Naive thymus-derived CD8-positive, alpha-beta T cell (primary cell): ENCODE measurements around the gene CAMKK1. TPM values are rescaled to one million over a fixed set of nuclear protein-coding genes. Genes with fewer than 3 reads are reported as not detected.
"Not testable (repeated sequence)": the region's sequence is repeated elsewhere in the genome, so short reads cannot be mapped to it uniquely, and the experiment has no call there.

Experiments used
- ATAC-seq, 2 donors: fragments of 150-1000 bp; cut with Tn5 transposase in 1 of 2; sonication (Bioruptor Pico), chemical (Tn5 transposase) in 1 of 2; 1 replicate in 1 of 2; 2 replicates in 1 of 2; pipeline ENCODE4 v1.10.0; 2021; ENCODE audit warnings: mild to moderate bottlenecking in 2 of 2, moderate library complexity in 2 of 2
- POLR2A ChIA-PET: fragments of 350-600 bp; sonication (Branson Sonifier 250); formaldehyde crosslinking; loops from one replicate; lab custom pipeline; 2021; ENCODE audit warnings: antibody characterized with exemption; lab: Charles Lee
- DNase-seq, 10 donors: peaks; one replicate each; pipeline versions ENCODE4 v3.0.0 to v3.0.0-alpha.2; 2020 to 2022
- H3K27ac Mint-ChIP-seq, 10 donors: one replicate each; pipeline ENCODE4 v1.8.0; 2020 to 2022; ENCODE audit warnings: mild to moderate bottlenecking in 10 of 10, mixed read lengths in 10 of 10, moderate library complexity in 4 of 10, inconsistent platforms in 1 of 10
- H3K27me3 Mint-ChIP-seq, 5 donors: one replicate each; pipeline ENCODE4 v1.8.0; 2021 to 2022; ENCODE audit warnings: mixed read lengths in 5 of 5
- H3K36me3 Mint-ChIP-seq, 3 donors: one replicate each; pipeline ENCODE4 v1.8.0; 2020 to 2022; ENCODE audit warnings: mixed read lengths in 3 of 3, mild to moderate bottlenecking in 2 of 3, inconsistent platforms in 1 of 3
- H3K4me1 Mint-ChIP-seq, 4 donors: one replicate each; pipeline ENCODE4 v1.8.0; 2021 to 2022; ENCODE audit warnings: mixed read lengths in 4 of 4
- H3K4me3 Mint-ChIP-seq, 10 donors: one replicate each; pipeline ENCODE4 v1.8.0; 2020 to 2022; ENCODE audit warnings: mild to moderate bottlenecking in 10 of 10, mixed read lengths in 10 of 10, moderate library complexity in 6 of 10, inconsistent platforms in 1 of 10
- H3K9me3 Mint-ChIP-seq, 9 donors: one replicate each; pipeline ENCODE4 v1.8.0; 2020 to 2022; ENCODE audit warnings: mixed read lengths in 9 of 9, mild to moderate bottlenecking in 3 of 9, inconsistent platforms in 1 of 9, moderate library complexity in 1 of 9
- polyA plus RNA-seq, 3 donors: library from polyadenylated mRNA; unstranded; fragments of 300-500 nt; fragmentation: Illumina TruSeq; gene quantifications; one replicate each; pipeline ENCODE4 v1.2.3, GENCODE V29; 2021
- total RNA-seq, 8 experiments: library from RNA in 2 of 8; stranded (reverse) in 2 of 8; gene quantifications; one replicate each; pipeline ENCODE4 v1.2.3 and lab custom pipeline; 2021 to 2026

Gene CAMKK1
- total and polyA plus RNA-seq, 5 experiments from 2014 or later = 0.33 to 5.3 (median 1.5) TPM

DNA sequence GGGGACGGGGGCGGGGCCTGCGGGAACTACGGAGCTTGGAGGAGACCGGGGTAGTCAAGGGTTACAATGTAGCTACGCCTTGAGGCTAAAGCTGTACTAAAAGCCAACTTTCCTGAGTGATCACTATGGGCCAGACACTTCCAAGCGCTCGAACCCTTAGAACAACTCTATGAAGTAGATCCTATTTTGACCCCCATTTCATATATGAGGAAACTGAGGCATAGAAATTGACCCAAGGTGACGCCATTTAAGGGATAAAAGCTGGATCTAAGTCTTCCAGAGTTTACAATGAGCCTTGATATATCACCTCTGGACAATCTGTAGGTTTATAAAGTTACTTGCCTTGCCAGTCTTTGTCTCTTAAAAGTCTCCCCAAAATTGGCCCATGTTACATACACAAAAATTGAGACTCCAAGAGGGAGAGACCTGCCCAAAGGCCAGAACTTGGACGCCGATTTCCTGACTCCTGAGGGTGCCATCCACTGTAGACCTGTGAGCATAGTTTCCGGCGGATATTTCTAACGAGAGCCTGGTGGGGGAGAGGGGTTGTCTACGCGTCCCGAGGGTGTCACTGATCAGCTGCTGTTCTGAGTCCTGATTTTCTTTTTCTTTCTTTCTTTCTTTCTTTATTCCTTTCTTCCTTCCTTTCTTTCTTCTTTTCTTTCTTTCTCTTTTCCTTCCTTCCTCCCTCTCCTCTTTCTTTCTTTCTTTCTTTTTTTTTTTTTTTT is 46.3 kb downstream of the CAMKK1 start:
- Mint-ChIP-seq H3K4me3 (peak overlapping the region; percentile 85 to 97 (median 90)), H3K4me1 (peaks cover 10 to 36% (median 28%) of the 10 kb centered on the region in 4 donors), H3K27ac (peak overlapping the region in 8 of 10 donors; percentile 9 to 96 (median 91)), H3K27me3 (peaks cover 0 to 2% (median 1%) of the 10 kb centered on the region in 5 donors), H3K36me3 (peaks cover 0 to 26% (median 2%) of the 10 kb centered on the region in 3 donors), H3K9me3 (no peaks in the 10 kb centered on the region)
- POLR2A ChIA-PET = interaction anchor here (0.9 to 1.8 kb wide), 5 partner anchors 75 to 246 kb away, joined by 3 to 16 read pairs (median 9); no protein-coding TSS in a partner anchor
- no peak for ATAC-seq
- DNase-seq = no peak

DNA sequence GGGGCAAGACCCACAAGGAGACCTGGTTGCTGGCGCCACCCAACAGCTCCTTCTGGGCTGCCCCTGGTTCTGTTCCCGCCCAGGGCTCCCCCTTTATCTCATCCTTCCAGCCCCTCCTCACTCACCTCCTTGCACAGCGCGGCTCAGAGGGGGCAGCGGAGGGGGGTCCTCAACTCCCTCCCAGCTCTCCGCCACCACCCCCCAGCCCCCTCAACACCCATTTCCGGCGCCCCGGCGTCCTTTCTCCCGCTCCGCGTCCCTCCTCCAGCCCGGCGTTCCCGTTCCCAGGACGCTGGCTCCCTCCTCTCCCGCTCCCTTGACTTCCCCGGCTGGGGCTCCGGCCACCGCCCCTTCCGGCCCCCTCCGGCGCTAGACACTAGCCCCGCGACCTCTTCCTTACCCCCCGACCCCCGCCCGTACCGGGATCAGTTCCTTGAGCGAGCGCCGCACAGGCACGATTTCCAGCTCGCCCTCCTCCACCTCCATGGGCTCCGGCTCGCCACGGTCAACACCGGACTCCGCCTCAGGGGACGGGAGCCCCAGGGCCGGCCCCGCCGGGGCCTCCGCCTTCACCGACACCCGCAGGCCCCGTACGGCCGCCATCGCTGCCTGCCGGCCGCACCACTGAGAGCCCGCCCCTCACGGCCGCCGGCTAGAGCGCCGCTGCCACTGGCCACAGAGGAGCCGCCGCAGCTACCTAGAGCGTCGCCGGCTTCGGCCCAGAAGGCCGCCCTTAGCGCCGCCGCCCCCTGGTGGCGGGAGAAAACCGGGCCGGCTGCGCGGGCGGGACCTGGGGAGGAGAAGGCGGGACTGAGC is 47.0 kb downstream of the CAMKK1 start, which contains the start of gene NCBP3:
Gene NCBP3, minus strand, starts transcription at position 626 of the 816 bp plus-strand sequence. Its CDS starts 23 bp downstream, at position 603.
- peak; percentile 82 to 94 (median 90) for DNase-seq
- peaks cover 10 to 40% (median 30%) of the 10 kb centered on the region in 4 donors for H3K4me1 Mint-ChIP-seq
- POLR2A ChIA-PET = interaction anchor here (0.7 to 1.8 kb wide), 10 partner anchors 74 to 330 kb away, joined by 3 to 16 read pairs (median 4); partner anchors contain the start of gene CYB5D2

DNA sequence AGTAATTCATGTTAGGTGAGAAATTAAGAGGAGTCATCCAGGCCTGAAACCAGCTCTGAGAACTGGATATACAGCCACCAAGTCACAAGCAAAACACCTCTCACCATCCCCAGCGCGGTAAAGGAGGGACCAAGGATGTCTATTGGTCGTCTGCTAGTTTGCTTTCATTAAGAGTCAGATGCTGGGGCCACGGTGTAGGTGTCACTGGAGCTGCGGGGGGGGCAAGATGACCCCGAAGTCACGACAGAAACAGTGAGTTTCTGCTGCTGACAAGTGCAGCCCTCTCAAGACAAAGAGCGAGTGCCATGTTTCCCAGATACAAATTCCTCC is 47.6 kb downstream of the CAMKK1 start:
- Mint-ChIP-seq H3K27ac (peak overlapping the region; percentile 74 to 96 (median 91)), H3K4me1 (peaks cover 13 to 44% (median 34%) of the 10 kb centered on the region in 4 donors), H3K36me3 (peaks cover 0 to 40% (median 2%) of the 10 kb centered on the region in 3 donors), H3K9me3 (no peaks in the 10 kb centered on the region), H3K4me3 (peak overlapping the region; percentile 85 to 97 (median 90)), H3K27me3 (peaks cover 0 to 1% (median 0%) of the 10 kb centered on the region in 5 donors)
- DNase-seq (peak in 2 of 10 donors; percentile 16 to 27), ATAC-seq (no peak)
- POLR2A ChIA-PET = interaction anchor here (0.5 to 1.8 kb wide), 10 partner anchors 74 to 1647 kb away, joined by 3 to 16 read pairs (median 4); partner anchors contain the start of gene CYB5D2

More for the DNA sequence above, 47.0 kb downstream of the CAMKK1 start, which contains the start of gene NCBP3:
- H3K27me3 Mint-ChIP-seq = peaks cover 0 to 1% (median 0%) of the 10 kb centered on the region in 5 donors
- peak within 1 kb of the TSS; percentile 82 to 96 (median 91) for H3K27ac Mint-ChIP-seq
- peak within 1 kb of the TSS; percentile 85 to 97 (median 90) for H3K4me3 Mint-ChIP-seq
- H3K9me3 Mint-ChIP-seq = no peaks in the 10 kb centered on the region
- peaks cover 0 to 34% (median 2%) of the 10 kb centered on the region in 3 donors for H3K36me3 Mint-ChIP-seq
- ATAC-seq = peak; percentile 97

DNA sequence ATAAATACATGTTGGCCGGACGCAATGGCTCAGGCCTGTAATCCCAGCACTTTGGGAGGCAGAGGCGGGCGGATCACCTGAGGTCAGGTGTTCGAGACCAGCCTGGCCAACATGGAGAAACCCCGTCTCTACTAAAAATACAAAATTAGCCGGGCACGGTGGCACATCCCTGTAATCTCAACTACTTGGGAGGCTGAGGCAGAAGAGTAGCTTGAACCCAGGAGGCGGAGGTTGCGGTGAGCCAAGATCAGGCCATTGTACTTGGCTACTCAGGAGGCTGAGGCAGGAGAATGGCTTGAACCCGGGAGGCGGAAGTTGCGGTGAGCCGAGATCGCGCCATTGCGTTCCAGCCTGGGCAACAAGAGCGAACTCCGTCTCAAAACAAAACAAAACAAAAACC is 48.3 kb downstream of the CAMKK1 start:
- POLR2A ChIA-PET = interaction anchor here (1.0 kb wide), 1 partner anchor 89 kb away, joined by 3 read pairs; no protein-coding TSS in a partner anchor
- DNase-seq, H3K27me3 Mint-ChIP-seq, H3K9me3 Mint-ChIP-seq, ATAC-seq: not testable (repeated sequence)
- Mint-ChIP-seq H3K4me1 (peaks cover 15 to 50% (median 37%) of the 10 kb centered on the region in 4 donors), H3K27ac (peak overlapping the region in 3 of 10 donors; percentile 12 to 91 (median 83)), H3K36me3 (peaks cover 0 to 47% (median 2%) of the 10 kb centered on the region in 3 donors), H3K4me3 (peak overlapping the region; percentile 85 to 97 (median 90))

DNA sequence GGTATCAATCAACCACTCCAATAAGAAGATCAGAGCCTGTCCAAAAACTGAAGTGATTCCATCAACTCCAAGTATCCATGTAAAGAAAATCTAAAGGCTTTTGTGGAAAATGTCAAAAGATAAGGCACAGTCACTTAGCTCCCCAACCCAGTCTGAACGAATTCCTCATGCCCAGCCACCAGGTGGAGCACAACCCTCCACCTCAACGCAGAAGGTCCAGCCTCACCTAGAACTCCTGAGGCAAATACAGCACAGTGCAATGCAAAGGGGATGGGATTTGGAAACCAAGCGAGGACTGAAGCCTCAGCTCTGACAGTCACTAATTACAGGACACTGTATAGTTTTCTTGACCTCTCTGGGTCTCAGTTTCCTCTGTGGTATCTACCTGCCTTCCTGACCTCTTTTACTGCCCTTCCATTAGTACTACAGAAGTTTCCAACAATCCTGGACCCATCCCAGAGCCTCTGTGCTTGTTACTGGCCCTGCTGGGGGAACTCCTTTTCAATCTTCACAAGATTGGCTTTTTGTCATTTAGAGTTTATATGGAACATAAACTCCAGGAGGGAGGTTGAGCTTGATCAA is 48.8 kb downstream of the CAMKK1 start:
- peak in 7 of 10 donors; percentile 11 to 43 (median 25) for DNase-seq
- peaks cover 15 to 54% (median 38%) of the 10 kb centered on the region in 4 donors for H3K4me1 Mint-ChIP-seq
- peaks cover 0 to 52% (median 2%) of the 10 kb centered on the region in 3 donors for H3K36me3 Mint-ChIP-seq
- POLR2A ChIA-PET = interaction anchor here (0.5 to 1.1 kb wide), 3 partner anchors 20 to 88 kb away, joined by 3 to 5 read pairs (median 3); no protein-coding TSS in a partner anchor
- peak overlapping the region; percentile 22 to 97 (median 90) for H3K4me3 Mint-ChIP-seq
- peak overlapping the region in 7 of 10 donors; percentile 1 to 83 (median 59) for H3K27ac Mint-ChIP-seq
- no peak for ATAC-seq
- no peaks in the 10 kb centered on the region for H3K9me3 Mint-ChIP-seq
- H3K27me3 Mint-ChIP-seq = no peaks in the 10 kb centered on the region

DNA sequence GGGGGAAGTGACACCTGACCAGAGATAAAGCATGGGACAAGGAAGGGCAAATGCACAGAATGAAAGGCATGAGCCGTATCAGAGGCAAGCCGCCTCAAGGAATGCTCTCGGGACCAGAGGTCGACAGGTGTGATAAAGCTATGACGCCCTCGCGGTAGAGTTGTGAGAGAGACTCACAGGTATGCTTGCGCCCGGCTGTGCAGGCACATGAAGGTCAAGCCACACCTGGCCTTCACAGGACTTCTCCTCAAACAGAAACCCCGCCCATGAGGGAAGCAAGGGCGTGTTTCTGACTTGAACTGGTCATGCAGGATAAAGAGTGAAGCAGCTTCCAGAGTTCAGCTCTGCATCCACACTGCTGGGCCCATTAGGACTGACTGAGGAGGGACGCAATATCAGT is 54.6 kb downstream of the CAMKK1 start:
- no peaks in the 10 kb centered on the region for H3K9me3 Mint-ChIP-seq
- peaks cover 11 to 49% (median 25%) of the 10 kb centered on the region in 4 donors for H3K4me1 Mint-ChIP-seq
- H3K27me3 Mint-ChIP-seq = no peaks in the 10 kb centered on the region
- ATAC-seq (no peak), DNase-seq (no peak)
- H3K27ac Mint-ChIP-seq = peak overlapping the region in 1 of 10 donors; percentile 66
- H3K36me3 Mint-ChIP-seq = peaks cover 0 to 96% (median 5%) of the 10 kb centered on the region in 3 donors
- POLR2A ChIA-PET = interaction anchor here (0.7 kb wide), 2 partner anchors 24 to 67 kb away, joined by 3 read pairs; no protein-coding TSS in a partner anchor
- H3K4me3 Mint-ChIP-seq = peak overlapping the region in 1 of 10 donors; percentile 38

DNA sequence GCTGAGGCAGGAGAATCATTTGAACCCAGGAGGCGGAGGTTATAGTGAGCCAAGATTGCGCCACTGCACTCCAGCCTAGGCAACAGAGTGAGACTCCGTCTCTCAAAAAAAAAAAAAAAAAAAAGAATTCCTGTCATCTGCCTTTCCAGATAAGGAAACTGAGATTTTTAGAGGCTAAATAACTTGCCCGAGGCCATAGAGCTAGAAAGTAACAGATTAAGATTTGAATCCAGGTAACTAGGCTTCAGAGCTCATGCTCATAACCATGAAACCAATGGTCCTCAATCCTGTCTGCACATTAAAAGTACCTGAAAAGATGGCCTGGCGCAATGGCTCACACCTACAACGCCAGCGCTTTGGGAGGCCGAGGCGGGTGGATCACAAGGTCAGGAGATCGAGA is 56.3 kb downstream of the CAMKK1 start:
- Mint-ChIP-seq H3K4me1 (peaks cover 11 to 41% (median 25%) of the 10 kb centered on the region in 4 donors), H3K9me3 (no peaks in the 10 kb centered on the region), H3K4me3 (no peak overlapping the region), H3K27ac (no peak overlapping the region), H3K36me3 (peaks cover 0 to 87% (median 3%) of the 10 kb centered on the region in 3 donors), H3K27me3 (no peaks in the 10 kb centered on the region)
- POLR2A ChIA-PET = interaction anchor here (0.6 kb wide), 1 partner anchor 80 kb away, joined by 3 read pairs; no protein-coding TSS in a partner anchor
- no peak for ATAC-seq
- DNase-seq = no peak

DNA sequence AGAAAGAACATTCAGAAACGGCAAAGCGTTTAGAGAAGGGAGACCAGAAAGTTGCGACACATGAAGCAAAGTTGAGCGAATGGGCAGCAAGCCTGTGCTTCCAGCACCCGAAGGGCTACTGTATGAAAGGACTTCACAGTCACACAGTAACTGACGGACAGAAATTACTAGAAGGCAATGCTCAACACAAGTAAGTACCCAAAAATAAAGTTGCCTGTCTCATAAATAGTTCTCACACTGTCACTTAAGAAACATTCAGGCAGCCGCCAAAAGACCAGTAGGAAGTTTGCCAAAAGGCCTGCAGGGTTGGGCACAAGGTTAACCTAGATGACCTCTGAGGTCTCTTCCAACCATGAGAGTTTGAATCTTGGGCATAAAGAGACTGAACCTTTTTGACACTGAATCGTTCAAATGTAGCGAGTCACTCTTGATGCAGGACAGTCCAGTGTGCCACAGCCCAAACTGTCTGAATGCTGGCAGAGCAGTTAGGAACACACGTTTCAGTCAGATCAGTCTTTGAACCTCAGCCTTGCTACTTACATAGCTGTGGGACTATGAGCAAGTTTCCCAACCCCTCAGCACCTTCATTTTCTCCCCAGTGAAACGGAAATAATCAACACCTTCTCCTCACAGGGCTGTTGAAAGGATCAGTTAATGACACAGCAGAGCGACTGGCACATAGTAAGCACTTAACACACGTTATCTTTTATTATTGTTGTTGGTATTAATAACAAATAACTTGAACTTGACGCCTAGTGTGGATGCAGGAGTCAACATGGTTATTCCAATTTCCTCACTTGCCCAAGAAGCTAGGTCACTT is 57.2 kb downstream of the CAMKK1 start:
- POLR2A ChIA-PET = no interaction called here
- Mint-ChIP-seq H3K36me3 (peaks cover 0 to 80% (median 3%) of the 10 kb centered on the region in 3 donors), H3K4me3 (peak overlapping the region in 1 of 10 donors; percentile 12), H3K4me1 (peaks cover 6 to 36% (median 22%) of the 10 kb centered on the region in 4 donors), H3K27me3 (no peaks in the 10 kb centered on the region), H3K9me3 (no peaks in the 10 kb centered on the region), H3K27ac (peak overlapping the region in 2 of 10 donors; percentile 44 to 82)
- DNase-seq (no peak), ATAC-seq (no peak)

DNA sequence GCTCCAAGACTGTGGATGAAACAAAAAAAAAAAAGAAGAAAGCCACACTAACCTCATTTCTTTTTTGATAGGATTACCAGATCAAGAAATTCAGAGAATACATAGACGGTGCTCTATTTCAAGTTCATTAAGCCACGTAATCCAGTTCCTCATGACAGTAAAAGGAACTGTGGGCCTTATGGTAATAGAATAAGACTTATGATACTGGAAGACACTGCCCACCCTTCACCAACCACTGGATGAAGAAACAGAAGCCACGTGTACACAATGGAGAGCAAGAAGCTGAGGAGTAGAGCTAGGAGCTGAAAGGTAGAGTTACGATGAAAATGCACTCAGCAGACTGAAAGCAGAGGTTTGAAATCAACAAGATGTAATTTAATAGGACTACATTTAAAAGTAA is 58.0 kb downstream of the CAMKK1 start:
- Mint-ChIP-seq H3K4me1 (peaks cover 3 to 29% (median 18%) of the 10 kb centered on the region in 4 donors), H3K36me3 (peaks cover 0 to 75% (median 3%) of the 10 kb centered on the region in 3 donors), H3K9me3 (no peaks in the 10 kb centered on the region), H3K27me3 (no peaks in the 10 kb centered on the region), H3K27ac (peak overlapping the region in 3 of 10 donors; percentile 14 to 82 (median 17)), H3K4me3 (no peak overlapping the region)
- ATAC-seq (no peak), DNase-seq (no peak)
- POLR2A ChIA-PET = no interaction called here

DNA sequence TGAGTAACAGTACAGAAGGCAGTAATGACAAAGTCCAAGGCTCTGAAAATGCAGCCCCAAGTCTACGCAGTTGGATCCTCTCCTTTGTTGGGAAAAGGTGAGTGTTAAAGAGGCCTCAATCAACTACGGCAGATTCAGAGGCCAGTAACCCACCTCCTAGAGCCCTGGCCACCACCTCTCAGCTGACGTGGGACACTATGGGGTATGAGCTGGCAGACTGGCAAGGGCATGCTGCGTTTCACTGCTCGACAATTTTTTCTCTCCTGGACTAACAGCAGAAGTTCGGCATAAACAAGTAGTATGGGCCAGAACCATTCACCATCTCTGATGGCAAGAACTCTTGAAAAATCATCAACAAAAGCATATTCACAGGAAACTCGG is 64.0 kb downstream of the CAMKK1 start:
- H3K27me3 Mint-ChIP-seq = no peaks in the 10 kb centered on the region
- POLR2A ChIA-PET = interaction anchor here (4.1 kb wide), 1 partner anchor 91 kb away, joined by 23 read pairs; no protein-coding TSS in a partner anchor
- ATAC-seq (no peak), DNase-seq (no peak)
- H3K9me3 Mint-ChIP-seq = no peaks in the 10 kb centered on the region
- no peak overlapping the region for H3K4me3 Mint-ChIP-seq
- H3K36me3 Mint-ChIP-seq = peaks cover 3 to 73% (median 8%) of the 10 kb centered on the region in 3 donors
- H3K27ac Mint-ChIP-seq = no peak overlapping the region
- peaks cover 0 to 14% (median 3%) of the 10 kb centered on the region in 4 donors for H3K4me1 Mint-ChIP-seq
